Adrenal gland (tissue), 5 donors: ENCODE data around the gene EXT2.

ENCODE experiments used
- POLR2A ChIP-seq, 2 donors: fragments of 450-650 bp; IDR thresholded peaks; one replicate each; pipeline ENCODE4 v1.6.1; 2017; ENCODE audit warnings: antibody characterized with exemption in 2 of 2, mild to moderate bottlenecking in 2 of 2, moderate library complexity in 1 of 2
- TF ChIP-seq, protein P1 (sequence below), 6 experiments: fragments of 450-650 bp in 4 of 6; fragments of 200-600 bp in 2 of 6; sonication (generic) in 1 of 6; IDR thresholded peaks; 1 replicate in 5 of 6; 2 replicates in 1 of 6; pipeline versions ENCODE4 v1.5.1 to v1.8.0; 2016 to 2021; ENCODE audit warnings: antibody characterized with exemption in 6 of 6, mild to moderate bottlenecking in 2 of 6, moderate library complexity in 1 of 6
- donor health status: DM: no; HTN: no; CAD: no.

GRCh38 chr11:44258190-44258489 is 162.7 kb downstream of the EXT2 start:
- TF ChIP-seq POLR2A (IDR thresholded peaks at IDR 0.05): no peak
- TF ChIP-seq, protein P1, sequence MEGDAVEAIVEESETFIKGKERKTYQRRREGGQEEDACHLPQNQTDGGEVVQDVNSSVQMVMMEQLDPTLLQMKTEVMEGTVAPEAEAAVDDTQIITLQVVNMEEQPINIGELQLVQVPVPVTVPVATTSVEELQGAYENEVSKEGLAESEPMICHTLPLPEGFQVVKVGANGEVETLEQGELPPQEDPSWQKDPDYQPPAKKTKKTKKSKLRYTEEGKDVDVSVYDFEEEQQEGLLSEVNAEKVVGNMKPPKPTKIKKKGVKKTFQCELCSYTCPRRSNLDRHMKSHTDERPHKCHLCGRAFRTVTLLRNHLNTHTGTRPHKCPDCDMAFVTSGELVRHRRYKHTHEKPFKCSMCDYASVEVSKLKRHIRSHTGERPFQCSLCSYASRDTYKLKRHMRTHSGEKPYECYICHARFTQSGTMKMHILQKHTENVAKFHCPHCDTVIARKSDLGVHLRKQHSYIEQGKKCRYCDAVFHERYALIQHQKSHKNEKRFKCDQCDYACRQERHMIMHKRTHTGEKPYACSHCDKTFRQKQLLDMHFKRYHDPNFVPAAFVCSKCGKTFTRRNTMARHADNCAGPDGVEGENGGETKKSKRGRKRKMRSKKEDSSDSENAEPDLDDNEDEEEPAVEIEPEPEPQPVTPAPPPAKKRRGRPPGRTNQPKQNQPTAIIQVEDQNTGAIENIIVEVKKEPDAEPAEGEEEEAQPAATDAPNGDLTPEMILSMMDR (IDR thresholded peaks at IDR 0.05): no peak
